ENCODE data around the gene ASCL5. TPM values are rescaled to one million over a fixed set of nuclear protein-coding genes. Genes with fewer than 3 reads are reported as not detected.

Gene ASCL5
- total and polyA plus RNA-seq, 9 of the 15 experiments (the other 6 are each of a cell fraction or from before 2014, with no cell fraction given): 0.09 TPM; not detected in 8

- TF ChIP-seq THAP7 (CRISPR knock-in tag; IDR thresholded peaks at IDR 0.05) (no peak), THRAP3 (IDR thresholded peaks at IDR 0.05; ENCODE audit: borderline replicate concordance) (no peak), JUND (IDR thresholded peaks at IDR 0.05; ENCODE audit: borderline replicate concordance, low read depth, low read length) (peak; percentile 82), JUND (tag; IDR thresholded peaks at IDR 0.05; ENCODE audit: borderline replicate concordance, low read depth, low read length) (peak; percentile 72; the same call in 1 of the 3 replicates), SMC3 (conservative IDR thresholded peaks at IDR 0.05; ENCODE audit: insufficient read depth, low read depth, low read length) (no peak), ZNF707 (CRISPR knock-in tag; conservative IDR thresholded peaks at IDR 0.05) (no peak), MAFF (IDR thresholded peaks at IDR 0.05; ENCODE audit: low read length) (no peak), PYGO2 (tag; IDR thresholded peaks at IDR 0.05) (0 out of 2 replicates have a peak, but pooled peaks have one; percentile 46), BDP1 (IDR thresholded peaks at IDR 0.05; ENCODE audit: insufficient read depth, insufficient read length) (no peak), ZEB2 (IDR thresholded peaks at IDR 0.05) (peak; percentile 97; the same call in 1 of the 2 replicates), TBL1XR1 (IDR thresholded peaks at IDR 0.05; ENCODE audit: low read length in 2 of 2) (peak in 1 of 2 experiments; percentile 89; a peak in 2 of 4 replicates), SUPT5H (IDR thresholded peaks at IDR 0.05) (peak; percentile 68), USF2 (CRISPR knock-in tag; IDR thresholded peaks at IDR 0.05) (no peak), ZNF134 (CRISPR knock-in tag; conservative IDR thresholded peaks at IDR 0.05) (0 out of 2 replicates have a peak, but pooled peaks have one; percentile 13), MBD2 (IDR thresholded peaks at IDR 0.05; ENCODE audit: borderline replicate concordance, low read depth) (peak; percentile 43; the same call in 1 of the 2 replicates), MEF2A (IDR thresholded peaks at IDR 0.05; ENCODE audit: control insufficient read depth, low read depth, low read length) (no peak), NFIX (CRISPR knock-in tag; IDR thresholded peaks at IDR 0.05; ENCODE audit: low read depth) (no peak), MYBL2 (IDR thresholded peaks at IDR 0.05; ENCODE audit: low read depth) (no peak), MYBL2 (CRISPR knock-in tag; IDR thresholded peaks at IDR 0.05; ENCODE audit: borderline replicate concordance) (no peak), L3MBTL2 (IDR thresholded peaks at IDR 0.05) (peak; percentile 83), TCF7 (IDR thresholded peaks at IDR 0.05; ENCODE audit: borderline replicate concordance) (no peak), ZNF57 (CRISPR knock-in tag; IDR thresholded peaks at IDR 0.05) (no peak), ZNF263 (CRISPR knock-in tag; IDR thresholded peaks at IDR 0.05; ENCODE audit: borderline replicate concordance) (no peak), NFE2 (IDR thresholded peaks at IDR 0.05; ENCODE audit: low read depth) (no peak), TFE3 (CRISPR knock-in tag; IDR thresholded peaks at IDR 0.05) (no peak), ZFP36 (IDR thresholded peaks at IDR 0.05; ENCODE audit: low read depth, low read length, partially characterized antibody) (no peak), RBM34 (IDR thresholded peaks at IDR 0.05; ENCODE audit: borderline replicate concordance, insufficient read depth, low read length) (no peak), E2F5 (CRISPR knock-in tag; IDR thresholded peaks at IDR 0.05) (no peak)
Observed at GRCh38 chr1:201170533-201171062, 43.6 kb upstream of the ASCL5 start (continued).

Measured in K562 (cell line).